NCI-H2196 treated with DMSO at 0.1 percent for 48 hours (cell line): Measurements from ENCODE around the gene ARHGEF17.
A peak's percentile ranks its signal among the peaks of the same experiment; 100 is the strongest.

ENCODE experiments used
- DNase-seq: peaks from one replicate; lab custom pipeline; 2025; ENCODE audit not compliant: unreplicated experiment; lab: John Stamatoyannopoulos, UW

Gene ARHGEF17

DNA sequence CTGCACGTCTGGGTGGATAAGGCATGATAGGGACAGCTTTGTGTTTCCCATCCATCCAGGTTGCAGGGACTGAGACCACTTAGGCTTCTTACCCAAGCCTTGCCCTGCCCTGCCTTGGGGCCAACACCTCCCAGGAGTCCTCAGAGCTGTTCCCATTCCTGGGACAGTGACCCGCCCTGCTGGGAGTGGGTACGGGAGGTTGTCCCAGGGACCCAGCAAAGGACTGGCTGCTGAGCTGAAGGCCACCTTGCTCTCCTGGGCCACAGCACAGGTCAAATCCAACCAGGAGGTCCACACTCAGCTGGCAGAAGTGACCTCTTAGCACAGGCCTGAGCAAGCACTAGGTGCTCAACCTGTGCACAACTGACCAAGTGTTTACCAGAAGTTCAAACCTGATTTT is 16.9 kb upstream of the ARHGEF17 start:
- DNase-seq, result no peak

DNA sequence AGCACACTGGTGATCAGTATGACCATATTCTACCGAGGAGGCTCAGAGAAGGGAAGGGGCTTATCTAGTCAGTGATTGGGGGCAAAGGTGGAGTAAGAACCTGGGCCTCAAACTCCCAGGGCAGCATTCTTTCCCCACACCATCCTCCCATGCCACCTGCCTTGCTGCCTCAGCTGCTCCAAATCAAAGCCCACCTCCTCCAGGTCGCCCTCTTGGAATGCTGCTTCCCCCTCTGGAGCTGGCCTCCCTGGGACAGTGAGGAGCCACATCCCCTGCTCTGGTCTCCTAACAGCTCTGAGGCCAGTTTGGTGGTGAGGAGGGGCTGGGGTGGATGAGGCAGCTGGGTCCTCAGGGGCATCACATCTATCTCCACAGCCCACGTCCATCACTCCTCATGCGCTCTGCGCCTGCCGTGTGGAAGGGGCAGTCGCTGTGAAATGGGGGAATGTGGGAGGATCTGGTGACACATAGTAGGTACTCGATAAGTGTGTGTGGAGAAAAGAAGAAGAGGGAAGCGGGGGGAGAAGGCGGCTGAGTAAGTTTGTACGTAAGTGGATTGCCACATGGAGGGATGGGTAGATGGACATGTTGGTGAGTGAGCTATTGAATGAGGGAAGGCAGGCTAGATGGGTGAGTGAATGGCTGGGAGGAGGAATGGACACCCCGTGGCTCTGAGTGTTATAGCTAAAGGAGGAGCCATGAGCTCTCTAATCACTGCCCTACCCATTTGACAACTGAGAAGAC is 16.1 kb upstream of the ARHGEF17 start:
- DNase-seq, result no peak

DNA sequence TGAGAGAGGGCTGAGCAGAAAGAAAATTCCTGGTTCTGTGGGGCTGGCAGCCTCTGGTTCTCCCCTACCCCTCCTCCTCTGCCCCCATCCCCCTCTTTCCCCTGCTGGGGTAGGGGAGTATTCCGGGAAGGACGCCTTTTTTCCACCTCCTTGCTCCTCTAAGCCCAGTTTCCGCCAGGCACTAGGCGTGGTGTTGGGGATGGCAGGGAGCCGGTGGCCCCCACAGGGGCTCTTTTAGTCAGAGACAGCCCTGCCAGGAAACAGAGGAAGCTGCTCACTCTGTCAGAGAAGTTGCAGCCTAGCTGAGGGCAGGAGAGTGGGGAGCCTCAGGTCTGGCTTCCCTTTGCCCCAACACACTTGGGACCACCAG is 15.6 kb upstream of the ARHGEF17 start:
- no peak for DNase-seq

DNA sequence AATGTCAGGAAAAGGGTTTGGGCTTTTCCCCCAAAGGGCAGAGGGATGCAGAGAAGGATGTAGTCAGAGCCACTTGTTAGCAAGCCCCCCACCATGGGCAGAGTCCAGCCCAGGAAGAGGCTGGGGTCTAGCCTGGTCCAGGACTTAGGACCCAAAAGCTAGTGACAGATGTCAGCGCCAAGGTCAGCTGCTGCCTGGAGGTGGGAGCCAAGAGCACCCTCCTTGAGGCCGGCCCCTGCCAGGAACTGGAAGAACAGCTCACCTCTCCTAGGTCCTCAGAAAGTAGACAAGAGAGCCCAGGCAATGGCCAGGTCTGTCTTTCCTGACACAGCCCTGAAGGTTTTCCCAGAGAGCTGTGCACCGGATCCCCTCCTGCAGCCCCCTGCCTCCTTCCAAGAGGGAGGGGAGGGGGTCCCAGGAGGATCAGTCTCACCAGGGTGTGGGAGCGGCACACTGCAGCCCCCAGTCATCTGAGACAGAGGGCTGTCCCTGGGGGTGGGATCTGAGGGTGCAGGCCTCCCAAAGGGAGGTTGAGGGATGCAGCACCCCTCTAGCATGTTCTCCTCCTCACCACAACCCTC is 14.6 kb upstream of the ARHGEF17 start:
- no peak for DNase-seq

DNA sequence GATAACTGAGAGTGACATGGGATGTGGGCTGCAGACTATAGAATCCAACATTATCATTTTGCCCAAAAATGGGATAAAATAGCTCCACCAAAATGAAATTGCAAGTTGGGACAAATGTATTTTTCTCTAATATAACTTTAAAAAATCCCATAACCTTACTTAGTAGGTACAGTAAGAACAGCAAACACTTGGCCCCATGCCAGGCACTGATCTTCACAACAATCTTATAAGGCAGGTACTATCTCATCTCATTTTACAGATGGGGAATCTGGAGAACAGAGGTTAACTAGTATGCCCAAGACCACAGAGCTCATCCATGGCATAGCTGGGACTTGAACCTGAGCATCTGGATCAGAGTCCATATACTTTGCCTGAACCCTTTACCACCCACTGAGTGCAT is 13.5 kb upstream of the ARHGEF17 start:
- DNase-seq, result no peak

DNA sequence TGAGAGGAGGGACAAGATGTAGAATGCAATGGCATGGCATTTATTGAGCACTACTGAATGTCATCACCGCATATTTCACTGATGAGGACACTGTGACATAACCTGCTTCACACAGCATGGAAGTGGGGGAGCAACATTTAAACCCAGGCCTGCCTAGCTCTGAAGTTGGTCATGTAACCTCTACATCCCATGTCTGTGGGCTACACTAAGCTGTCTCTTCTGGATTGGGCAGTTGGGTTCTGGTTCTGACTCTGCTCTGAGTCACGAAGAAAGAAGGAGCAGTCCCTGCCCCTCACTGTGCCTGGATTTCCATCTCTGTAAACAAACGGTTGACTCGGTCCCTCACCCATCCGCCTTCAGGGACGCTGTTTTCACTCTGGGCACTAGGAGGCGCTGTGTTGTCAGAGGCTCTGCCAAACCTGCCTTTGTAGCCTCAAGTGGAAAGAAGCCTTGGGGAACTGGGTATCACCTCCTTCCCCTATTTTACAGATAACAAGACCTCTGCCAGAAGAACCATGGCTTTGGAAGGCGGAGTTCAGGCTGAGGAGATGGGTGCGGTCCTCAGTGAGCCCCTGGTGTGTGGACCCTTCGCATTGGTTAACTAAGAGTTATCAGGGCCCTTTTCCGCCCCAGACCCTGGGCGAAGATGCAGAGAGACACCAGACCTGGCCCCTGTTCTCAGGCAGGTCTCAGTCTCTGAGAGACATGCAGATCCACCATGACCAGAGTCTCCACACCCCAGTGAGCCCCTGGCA is 12.7 kb upstream of the ARHGEF17 start:
- DNase-seq, result no peak

DNA sequence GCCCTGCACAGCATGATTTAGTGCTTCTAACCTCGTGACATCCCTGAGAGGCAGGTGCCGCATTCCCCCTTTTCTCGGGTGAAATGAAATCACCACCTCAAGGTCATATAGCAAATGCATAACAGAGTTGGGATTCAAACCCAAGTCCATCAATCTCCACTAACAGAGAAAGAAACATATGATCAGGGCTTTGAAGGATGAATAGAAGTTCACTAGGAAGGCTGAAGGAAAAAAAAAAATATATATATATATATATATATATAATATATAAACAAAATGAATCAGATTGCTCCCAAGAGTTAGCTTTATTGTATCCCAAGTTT is 12.1 kb upstream of the ARHGEF17 start:
- DNase-seq, result no peak

DNA sequence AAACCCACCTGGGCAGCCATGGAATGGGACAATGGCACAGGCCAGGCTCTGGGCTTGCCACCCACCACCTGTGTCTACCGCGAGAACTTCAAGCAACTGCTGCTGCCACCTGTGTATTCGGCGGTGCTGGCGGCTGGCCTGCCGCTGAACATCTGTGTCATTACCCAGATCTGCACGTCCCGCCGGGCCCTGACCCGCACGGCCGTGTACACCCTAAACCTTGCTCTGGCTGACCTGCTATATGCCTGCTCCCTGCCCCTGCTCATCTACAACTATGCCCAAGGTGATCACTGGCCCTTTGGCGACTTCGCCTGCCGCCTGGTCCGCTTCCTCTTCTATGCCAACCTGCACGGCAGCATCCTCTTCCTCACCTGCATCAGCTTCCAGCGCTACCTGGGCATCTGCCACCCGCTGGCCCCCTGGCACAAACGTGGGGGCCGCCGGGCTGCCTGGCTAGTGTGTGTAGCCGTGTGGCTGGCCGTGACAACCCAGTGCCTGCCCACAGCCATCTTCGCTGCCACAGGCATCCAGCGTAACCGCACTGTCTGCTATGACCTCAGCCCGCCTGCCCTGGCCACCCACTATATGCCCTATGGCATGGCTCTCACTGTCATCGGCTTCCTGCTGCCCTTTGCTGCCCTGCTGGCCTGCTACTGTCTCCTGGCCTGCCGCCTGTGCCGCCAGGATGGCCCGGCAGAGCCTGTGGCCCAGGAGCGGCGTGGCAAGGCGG is 11.4 kb upstream of the ARHGEF17 start:
- no peak for DNase-seq

DNA sequence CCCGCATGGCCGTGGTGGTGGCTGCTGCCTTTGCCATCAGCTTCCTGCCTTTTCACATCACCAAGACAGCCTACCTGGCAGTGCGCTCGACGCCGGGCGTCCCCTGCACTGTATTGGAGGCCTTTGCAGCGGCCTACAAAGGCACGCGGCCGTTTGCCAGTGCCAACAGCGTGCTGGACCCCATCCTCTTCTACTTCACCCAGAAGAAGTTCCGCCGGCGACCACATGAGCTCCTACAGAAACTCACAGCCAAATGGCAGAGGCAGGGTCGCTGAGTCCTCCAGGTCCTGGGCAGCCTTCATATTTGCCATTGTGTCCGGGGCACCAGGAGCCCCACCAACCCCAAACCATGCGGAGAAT is 10.9 kb upstream of the ARHGEF17 start:
- no peak for DNase-seq

DNA sequence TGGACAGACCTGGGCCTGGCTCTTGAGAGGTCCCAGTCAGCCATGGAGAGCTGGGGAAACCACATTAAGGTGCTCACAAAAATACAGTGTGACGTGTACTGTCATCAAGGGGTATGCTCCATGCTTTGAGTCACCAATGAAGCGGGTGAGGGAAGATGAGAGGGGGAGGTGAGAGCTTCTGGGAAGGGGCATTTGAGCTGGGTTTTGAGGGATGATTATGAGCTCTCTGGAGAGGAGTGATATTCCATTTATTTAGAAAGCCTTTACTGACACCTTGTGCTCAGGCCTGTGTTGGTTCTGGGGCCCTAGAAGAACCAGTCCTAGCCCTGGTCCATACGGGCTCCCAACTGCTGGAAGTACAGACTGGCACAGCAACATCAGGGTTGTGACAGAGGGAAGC is 10.4 kb upstream of the ARHGEF17 start:
- no peak for DNase-seq

DNA sequence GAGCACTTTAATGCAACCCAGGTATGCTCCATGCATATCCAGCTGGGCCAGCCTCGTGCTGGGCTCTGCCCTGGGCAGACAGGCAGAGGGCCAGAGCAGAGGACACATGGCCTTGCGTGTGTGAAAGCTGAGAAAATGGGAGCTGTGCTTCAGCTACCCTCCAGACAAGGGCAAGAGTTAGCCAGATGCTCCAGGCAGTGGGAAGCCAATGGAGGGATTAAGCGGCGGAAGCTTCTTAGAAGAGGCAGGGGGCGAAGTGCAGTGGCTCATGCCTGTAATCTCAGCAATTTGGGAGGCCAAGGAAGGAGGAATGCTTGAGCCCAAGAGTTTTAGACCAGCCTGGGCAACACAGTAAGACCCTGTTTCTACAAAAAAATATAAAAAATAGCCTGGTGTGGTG is 9.8 kb upstream of the ARHGEF17 start:
- DNase-seq, result no peak

DNA sequence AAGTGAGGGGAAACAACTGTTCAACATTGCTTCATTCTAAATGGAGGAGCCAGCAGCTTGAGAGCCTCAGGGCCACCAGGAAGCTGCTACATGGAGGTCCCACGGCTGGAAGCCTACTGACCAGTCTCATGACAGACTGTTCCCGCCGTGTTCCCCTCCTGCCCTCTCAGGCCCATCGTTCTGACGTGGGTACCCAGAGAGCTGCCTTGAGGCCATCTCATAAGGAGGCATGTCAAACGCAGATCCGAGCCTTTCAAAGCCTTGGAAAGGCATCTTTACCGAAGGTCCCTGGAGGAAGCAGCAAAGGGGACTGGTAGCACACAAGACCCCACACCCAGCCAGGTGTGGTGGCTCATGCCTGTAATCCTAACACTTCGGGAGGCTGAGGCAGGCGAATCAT is 8.3 kb upstream of the ARHGEF17 start:
- DNase-seq, result no peak

DNA sequence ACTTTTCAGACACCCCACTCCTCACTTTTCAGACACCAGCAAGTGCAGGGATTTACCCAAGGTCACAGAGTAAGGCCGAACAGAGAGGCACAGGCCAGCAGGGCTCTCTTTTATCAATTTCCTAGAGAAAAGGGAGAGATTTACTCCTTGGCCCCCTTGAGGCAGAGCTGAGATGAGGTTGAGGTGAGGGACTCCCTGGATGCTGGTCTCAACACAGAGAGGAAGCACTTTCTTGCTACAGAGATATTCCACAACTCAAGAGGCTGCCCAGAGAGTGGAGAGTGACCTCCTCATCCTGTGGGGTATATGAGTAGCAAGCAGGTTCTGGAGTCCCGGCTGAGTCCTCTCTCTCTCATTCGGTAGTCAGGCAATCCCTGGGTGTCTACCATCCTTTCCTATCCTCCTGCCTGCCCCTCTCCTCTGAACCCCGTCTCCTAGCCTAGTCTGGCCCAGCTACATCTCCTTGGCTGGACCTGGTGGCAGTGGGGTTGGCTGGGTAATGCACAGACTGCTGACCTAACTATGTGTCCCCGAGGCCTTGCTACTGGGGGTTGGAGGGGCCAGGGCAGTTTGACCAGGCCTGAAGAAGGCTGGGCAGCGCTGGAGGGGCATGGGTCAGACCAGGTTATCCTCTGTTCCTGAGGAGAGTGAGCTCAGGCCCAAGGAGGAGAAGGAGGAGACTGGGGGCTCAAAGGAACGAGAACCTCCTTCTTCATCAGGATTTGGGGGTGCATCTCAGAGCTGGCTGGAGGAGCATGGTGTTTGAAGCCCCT is 1.8 kb upstream of the ARHGEF17 start:
- no peak for DNase-seq

DNA sequence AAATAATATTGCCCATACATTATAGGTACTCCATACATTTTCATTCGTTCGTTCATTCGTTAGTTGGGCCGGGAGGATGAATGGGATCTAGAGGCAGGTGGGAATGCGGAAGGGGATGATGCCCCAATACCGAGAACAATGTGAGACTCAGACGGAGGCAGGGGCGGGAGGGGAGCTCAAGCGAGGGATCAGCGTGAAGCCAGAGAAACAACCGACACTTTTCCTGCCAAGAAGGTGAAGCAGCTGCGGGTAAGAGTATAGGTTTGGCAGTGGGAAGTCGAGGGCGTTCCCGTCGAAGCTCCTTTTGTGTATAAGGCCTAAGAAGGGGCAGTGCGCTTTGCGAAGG is 1.1 kb upstream of the ARHGEF17 start:
- no peak for DNase-seq

DNA sequence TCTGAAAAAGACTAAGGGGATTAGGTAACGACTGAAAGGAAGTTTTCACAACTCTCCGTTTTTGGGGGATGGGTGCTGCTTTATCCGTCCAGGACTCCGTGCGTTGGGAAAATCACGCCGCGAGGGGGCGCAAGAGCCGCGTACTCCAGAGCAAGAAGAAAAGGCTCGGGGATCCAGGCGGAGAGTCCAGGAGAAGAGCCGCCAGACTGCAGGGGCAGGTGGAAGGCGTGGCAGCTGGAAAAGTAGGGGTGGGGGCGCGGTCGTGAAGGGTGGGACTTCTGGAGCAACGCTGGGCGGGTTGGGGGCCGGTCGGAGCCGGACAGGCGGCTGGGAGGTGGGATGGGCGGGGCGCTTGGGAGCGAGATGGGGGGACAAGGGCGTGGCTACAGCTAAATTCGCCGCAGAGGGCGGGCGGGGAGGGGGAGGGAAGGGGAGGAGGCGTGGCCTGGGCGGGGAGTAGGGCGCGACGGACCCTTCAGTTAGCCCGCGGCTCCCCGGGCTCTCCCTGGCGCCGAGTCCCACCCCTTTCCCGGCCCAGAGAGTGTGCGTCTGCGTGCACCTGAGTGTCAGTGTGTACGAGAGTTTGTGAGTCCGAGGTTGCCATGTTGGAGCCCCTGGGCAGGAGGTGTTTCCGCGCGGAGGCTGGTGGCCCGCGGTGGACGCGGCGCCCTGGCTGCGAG is 613 bp upstream of the ARHGEF17 start:
- DNase-seq, result peak; percentile 99

DNA sequence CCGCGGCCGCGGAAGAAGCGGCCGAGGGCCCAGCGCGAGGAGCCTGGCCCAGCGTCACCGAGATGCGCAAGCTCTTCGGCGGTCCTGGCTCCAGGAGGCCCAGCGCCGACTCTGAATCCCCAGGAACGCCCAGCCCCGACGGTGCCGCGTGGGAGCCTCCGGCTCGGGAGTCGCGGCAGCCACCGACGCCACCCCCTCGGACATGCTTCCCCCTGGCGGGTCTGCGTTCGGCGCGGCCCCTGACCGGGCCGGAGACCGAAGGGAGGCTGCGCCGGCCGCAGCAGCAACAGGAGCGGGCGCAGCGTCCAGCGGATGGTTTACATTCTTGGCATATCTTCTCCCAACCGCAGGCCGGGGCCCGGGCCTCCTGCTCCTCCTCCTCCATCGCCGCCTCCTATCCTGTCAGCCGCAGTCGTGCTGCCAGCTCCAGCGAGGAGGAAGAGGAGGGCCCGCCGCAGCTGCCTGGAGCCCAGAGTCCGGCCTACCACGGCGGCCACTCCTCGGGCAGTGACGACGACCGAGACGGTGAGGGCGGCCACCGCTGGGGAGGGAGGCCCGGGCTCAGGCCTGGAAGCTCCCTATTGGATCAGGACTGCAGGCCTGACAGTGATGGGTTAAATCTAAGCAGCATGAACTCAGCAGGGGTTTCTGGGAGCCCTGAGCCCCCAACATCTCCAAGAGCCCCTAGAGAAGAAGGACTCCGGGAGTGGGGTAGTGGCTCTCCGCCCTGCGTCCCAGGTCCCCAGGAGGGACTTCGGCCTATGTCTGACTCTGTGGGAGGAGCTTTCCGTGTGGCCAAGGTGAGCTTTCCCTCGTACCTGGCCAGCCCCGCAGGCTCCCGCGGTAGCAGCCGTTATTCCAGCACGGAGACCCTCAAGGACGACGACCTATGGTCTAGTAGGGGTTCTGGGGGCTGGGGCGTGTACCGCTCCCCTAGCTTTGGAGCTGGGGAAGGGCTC is 1.2 kb downstream of the ARHGEF17 start:
- DNase-seq, result peak; percentile 62

DNA sequence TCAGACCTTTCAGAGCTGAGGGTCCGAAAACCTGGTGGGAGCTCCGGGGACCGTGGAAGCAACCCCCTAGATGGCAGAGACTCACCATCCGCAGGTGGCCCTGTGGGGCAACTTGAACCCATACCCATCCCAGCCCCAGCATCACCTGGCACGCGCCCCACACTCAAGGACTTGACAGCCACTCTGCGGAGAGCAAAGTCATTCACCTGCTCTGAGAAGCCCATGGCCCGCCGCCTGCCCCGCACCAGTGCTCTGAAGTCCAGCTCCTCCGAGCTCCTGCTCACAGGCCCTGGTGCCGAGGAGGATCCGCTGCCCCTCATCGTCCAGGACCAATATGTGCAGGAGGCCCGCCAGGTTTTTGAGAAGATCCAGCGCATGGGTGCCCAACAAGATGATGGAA is 2.0 kb downstream of the ARHGEF17 start:
- DNase-seq, result no peak

DNA sequence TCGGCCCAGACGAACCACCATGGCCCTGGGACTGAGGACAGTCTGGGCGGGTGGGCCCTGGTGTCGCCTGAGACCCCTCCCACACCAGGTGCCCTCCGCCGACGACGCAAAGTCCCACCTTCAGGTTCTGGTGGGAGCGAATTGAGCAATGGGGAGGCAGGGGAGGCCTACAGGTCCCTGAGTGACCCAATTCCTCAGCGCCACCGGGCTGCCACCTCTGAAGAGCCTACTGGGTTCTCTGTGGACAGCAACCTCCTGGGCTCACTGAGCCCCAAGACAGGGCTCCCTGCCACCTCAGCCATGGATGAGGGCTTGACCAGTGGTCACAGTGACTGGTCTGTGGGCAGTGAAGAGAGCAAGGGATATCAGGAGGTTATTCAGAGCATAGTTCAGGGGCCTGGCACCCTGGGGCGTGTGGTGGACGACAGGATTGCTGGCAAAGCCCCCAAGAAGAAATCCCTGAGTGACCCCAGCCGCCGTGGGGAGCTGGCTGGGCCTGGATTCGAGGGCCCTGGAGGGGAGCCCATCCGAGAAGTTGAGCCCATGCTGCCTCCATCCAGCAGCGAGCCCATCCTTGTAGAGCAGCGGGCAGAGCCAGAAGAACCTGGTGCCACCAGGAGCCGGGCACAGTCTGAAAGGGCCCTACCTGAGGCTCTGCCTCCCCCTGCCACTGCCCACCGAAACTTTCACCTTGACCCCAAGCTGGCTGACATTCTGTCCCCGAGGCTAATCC is 2.8 kb downstream of the ARHGEF17 start:
- DNase-seq, result no peak

DNA sequence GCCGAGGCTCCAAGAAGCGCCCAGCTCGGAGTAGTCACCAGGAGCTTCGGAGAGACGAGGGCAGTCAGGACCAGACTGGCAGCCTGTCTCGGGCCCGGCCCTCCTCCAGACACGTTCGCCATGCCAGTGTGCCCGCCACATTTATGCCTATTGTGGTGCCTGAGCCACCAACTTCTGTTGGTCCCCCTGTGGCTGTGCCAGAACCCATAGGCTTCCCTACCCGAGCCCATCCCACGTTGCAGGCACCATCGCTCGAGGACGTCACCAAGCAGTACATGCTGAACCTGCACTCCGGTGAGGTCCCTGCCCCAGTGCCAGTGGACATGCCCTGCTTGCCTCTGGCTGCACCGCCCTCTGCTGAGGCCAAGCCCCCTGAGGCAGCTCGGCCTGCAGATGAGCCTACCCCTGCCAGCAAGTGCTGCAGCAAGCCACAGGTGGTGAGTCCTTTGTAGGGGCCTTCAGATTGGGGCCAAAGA is 3.4 kb downstream of the ARHGEF17 start:
- no peak for DNase-seq
